CD4-positive, alpha-beta T cell (primary cell): ENCODE results near the gene TLE2. TPM values are rescaled to one million over a fixed set of nuclear protein-coding genes. Genes with fewer than 3 reads are reported as not detected.

Experiments
- ATAC-seq: fragments of 200-7000 bp; cut with Tn5 transposase; one replicate; pipeline ENCODE4 v1.10.0; 2022; ENCODE audit warnings: mild to moderate bottlenecking; ENCODE audit not compliant: poor library complexity
- CTCF ChIA-PET: fragments of 350-600 bp; sonication (Branson Sonifier 250); formaldehyde crosslinking; loops from one replicate; lab custom pipeline; 2021; ENCODE audit warnings: antibody characterized with exemption, inconsistent platforms; lab: Charles Lee
- POLR2A ChIA-PET: fragments of 350-600 bp; sonication (Branson Sonifier 250); formaldehyde crosslinking; loops from one replicate; lab custom pipeline; 2021; ENCODE audit warnings: antibody characterized with exemption, inconsistent platforms; lab: Charles Lee
- DNase-seq, 14 experiments: peaks; one replicate each; pipeline ENCODE4 v3.0.0-alpha.2; 2013 to 2020; ENCODE audit warnings: mixed read lengths in 2 of 14
- H3K27ac ChIP-seq, 2 donors: one replicate each; pipeline versions ENCODE4 v1.5.1 to v1.7.0; 2013; ENCODE audit warnings: low read length in 2 of 2, low read depth in 1 of 2, mild to moderate bottlenecking in 1 of 2
- H3K27me3 ChIP-seq, 2 experiments: 1 replicate in 1 of 2; 2 replicates in 1 of 2; pipeline versions ENCODE4 v1.6.1 to v1.7.0; 2013; ENCODE audit warnings: low read length in 2 of 2, control low read depth in 1 of 2, mild to moderate bottlenecking in 1 of 2, moderate library complexity in 1 of 2; ENCODE audit not compliant: insufficient read depth in 2 of 2, control insufficient read depth in 1 of 2
- H3K36me3 ChIP-seq: one replicate; pipeline ENCODE4 v1.6.1; 2013; ENCODE audit warnings: low read length, control low read depth; ENCODE audit not compliant: insufficient read depth
- H3K4me1 ChIP-seq: one replicate; pipeline ENCODE4 v1.6.1; 2013; ENCODE audit warnings: low read length, control low read depth; ENCODE audit not compliant: insufficient read depth
- H3K4me3 ChIP-seq: one replicate; pipeline ENCODE4 v1.5.1; 2013; ENCODE audit warnings: mild to moderate bottlenecking, low read length, moderate library complexity
- H3K9me3 ChIP-seq, 2 experiments: 1 replicate in 1 of 2; 2 replicates in 1 of 2; pipeline versions ENCODE4 v1.6.1 to v1.7.0; 2013; ENCODE audit warnings: low read length in 2 of 2, mild to moderate bottlenecking in 2 of 2, control low read depth in 1 of 2, moderate library complexity in 1 of 2; ENCODE audit not compliant: control insufficient read depth in 1 of 2, insufficient read depth in 1 of 2
- H3K27ac Mint-ChIP-seq: one replicate; pipeline ENCODE4 v1.8.0; 2020; ENCODE audit warnings: mixed read lengths
- H3K27me3 Mint-ChIP-seq: one replicate; pipeline ENCODE4 v1.8.0; 2021; ENCODE audit warnings: mixed read lengths
- H3K36me3 Mint-ChIP-seq: one replicate; pipeline ENCODE4 v1.8.0; 2021; ENCODE audit warnings: low read depth, mixed read lengths
- H3K4me1 Mint-ChIP-seq: one replicate; pipeline ENCODE4 v1.8.0; 2021; ENCODE audit warnings: low read depth, mixed read lengths
- H3K4me3 Mint-ChIP-seq: one replicate; pipeline ENCODE4 v1.8.0; 2020; ENCODE audit warnings: mild to moderate bottlenecking, mixed read lengths
- H3K9me3 Mint-ChIP-seq: one replicate; pipeline ENCODE4 v1.8.0; 2020; ENCODE audit warnings: mixed read lengths
- intact Hi-C, 2 experiments: fragments of 100-400 bp; cut with DNase I in 1 of 2; cut with micrococcal nuclease in 1 of 2; formaldehyde crosslinking; loops; one replicate each; pipeline versions ENCODE4 v1.15.1 to v1.9.0; 2023 to 2025; cut with DNase I, micrococcal nuclease
- total RNA-seq, 174 experiments: library from RNA in 2 of 174; stranded (reverse) in 2 of 174; gene quantifications; one replicate each; pipeline ENCODE4 v1.2.3 and lab custom pipeline; 2021 to 2026
- TF ChIP-seq, protein P1 (sequence below): fragments of 200-600 bp; IDR thresholded peaks from one replicate; pipeline ENCODE4 v1.8.0; 2022; ENCODE audit warnings: antibody characterized with exemption, mild to moderate bottlenecking

Gene TLE2
- total RNA-seq, 2 experiments from 2014 or later: 23.9 to 25.0 TPM

DNA sequence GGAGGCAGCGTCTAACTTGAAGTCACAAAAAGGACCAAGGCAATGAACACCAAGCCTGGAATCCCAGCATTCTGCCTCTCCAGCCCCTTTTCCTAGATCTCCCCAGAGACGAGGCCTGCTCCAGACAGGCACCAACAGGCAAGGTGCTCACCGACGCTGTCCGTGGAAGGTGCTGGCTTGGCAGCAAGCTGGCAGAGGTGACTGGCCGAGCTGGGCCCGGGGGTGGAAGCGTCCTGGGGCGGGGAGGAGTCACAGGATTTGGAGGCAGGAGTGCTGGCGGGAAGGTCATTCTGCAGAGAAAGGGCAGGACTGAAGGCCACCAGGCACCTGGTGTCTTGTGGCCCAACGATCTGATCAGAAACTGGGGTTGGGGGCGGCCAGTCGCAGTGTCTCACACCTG, 18.2 kb downstream of the TLE2 start:
- ChIA-PET CTCF (no interaction called here), POLR2A (no interaction called here)
- Histone ChIP-seq H3K4me3 (no peak overlapping the region), H3K36me3 (peaks cover 18% of the 10 kb centered on the region), H3K27ac (no peak overlapping the region), H3K27me3 (no peaks in the 10 kb centered on the region), H3K9me3 (no peaks in the 10 kb centered on the region), H3K4me1 (no peaks in the 10 kb centered on the region)
- no peak for DNase-seq
- H3K4me1 Mint-ChIP-seq: no peaks in the 10 kb centered on the region
- ATAC-seq: no peak
- no peaks in the 10 kb centered on the region for H3K27me3 Mint-ChIP-seq
- peaks cover 29% of the 10 kb centered on the region for H3K36me3 Mint-ChIP-seq
- H3K9me3 Mint-ChIP-seq: no peaks in the 10 kb centered on the region
- intact Hi-C loops: no loop called here
- H3K27ac Mint-ChIP-seq: no peak overlapping the region
- H3K4me3 Mint-ChIP-seq: no peak overlapping the region
- TF ChIP-seq, protein P1, sequence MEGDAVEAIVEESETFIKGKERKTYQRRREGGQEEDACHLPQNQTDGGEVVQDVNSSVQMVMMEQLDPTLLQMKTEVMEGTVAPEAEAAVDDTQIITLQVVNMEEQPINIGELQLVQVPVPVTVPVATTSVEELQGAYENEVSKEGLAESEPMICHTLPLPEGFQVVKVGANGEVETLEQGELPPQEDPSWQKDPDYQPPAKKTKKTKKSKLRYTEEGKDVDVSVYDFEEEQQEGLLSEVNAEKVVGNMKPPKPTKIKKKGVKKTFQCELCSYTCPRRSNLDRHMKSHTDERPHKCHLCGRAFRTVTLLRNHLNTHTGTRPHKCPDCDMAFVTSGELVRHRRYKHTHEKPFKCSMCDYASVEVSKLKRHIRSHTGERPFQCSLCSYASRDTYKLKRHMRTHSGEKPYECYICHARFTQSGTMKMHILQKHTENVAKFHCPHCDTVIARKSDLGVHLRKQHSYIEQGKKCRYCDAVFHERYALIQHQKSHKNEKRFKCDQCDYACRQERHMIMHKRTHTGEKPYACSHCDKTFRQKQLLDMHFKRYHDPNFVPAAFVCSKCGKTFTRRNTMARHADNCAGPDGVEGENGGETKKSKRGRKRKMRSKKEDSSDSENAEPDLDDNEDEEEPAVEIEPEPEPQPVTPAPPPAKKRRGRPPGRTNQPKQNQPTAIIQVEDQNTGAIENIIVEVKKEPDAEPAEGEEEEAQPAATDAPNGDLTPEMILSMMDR: no peak

DNA sequence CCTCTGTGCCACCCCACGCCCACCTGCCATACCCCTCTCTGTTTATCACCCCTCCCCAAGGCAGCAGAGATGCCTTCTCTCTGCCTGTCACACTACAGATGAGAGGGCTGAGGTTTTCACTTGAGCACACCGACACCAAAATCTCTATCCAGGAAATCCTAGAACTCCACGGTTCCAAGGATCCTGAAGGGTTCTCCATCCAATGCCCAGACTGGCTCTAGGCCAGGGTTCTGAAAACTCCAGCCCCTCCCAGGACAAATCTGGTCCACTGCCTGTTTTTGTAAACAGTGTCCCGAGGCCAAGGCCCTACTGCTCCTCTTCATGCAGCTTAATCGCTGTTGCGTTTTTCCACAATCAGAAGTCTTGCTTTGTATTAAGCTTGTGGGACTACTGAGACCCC, 20.1 kb downstream of the TLE2 start:
- H3K4me1 ChIP-seq: no peaks in the 10 kb centered on the region
- H3K4me3 ChIP-seq: no peak overlapping the region
- ATAC-seq (no peak), DNase-seq (no peak)
- peaks cover 10% of the 10 kb centered on the region for H3K36me3 ChIP-seq
- no peaks in the 10 kb centered on the region for H3K27me3 Mint-ChIP-seq
- no peak overlapping the region for H3K27ac ChIP-seq
- no peaks in the 10 kb centered on the region for H3K9me3 ChIP-seq
- H3K27ac Mint-ChIP-seq: no peak overlapping the region
- no peaks in the 10 kb centered on the region for H3K9me3 Mint-ChIP-seq
- TF ChIP-seq, protein P1: no peak
- ChIA-PET POLR2A (no interaction called here), CTCF (no interaction called here)
- H3K4me3 Mint-ChIP-seq: no peak overlapping the region
- intact Hi-C loops: no loop called here
- H3K36me3 Mint-ChIP-seq: peaks cover 36% of the 10 kb centered on the region
- H3K27me3 ChIP-seq: no peaks in the 10 kb centered on the region
- no peaks in the 10 kb centered on the region for H3K4me1 Mint-ChIP-seq

DNA sequence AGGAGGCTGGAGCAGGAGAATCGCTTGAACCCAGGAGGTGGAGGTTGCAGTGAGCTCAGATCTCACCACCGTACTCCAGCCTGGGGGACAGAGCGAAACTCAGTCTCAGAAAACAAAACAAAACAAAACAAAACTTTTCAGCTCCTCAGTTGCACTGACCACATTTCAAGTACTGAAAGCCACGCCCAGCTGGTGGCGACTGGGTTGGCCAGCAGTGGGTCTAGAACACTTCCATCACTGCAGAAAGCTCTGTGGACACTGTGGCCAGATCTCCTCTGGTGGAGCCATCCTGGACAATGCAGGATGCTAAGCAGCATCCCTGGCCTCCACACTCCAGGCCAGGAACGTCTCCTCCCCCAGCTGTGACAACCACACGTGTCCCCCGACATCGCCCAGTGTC, 21.1 kb downstream of the TLE2 start:
- TF ChIP-seq, protein P1: no peak
- no peaks in the 10 kb centered on the region for H3K27me3 ChIP-seq
- peaks cover 32% of the 10 kb centered on the region for H3K36me3 Mint-ChIP-seq
- H3K4me1 Mint-ChIP-seq: no peaks in the 10 kb centered on the region
- H3K9me3 Mint-ChIP-seq: no peaks in the 10 kb centered on the region
- intact Hi-C loops: no loop called here
- peaks cover 10% of the 10 kb centered on the region for H3K36me3 ChIP-seq
- H3K27me3 Mint-ChIP-seq: no peaks in the 10 kb centered on the region
- H3K27ac ChIP-seq: no peak overlapping the region
- no peak for ATAC-seq
- no peak overlapping the region for H3K27ac Mint-ChIP-seq
- no peaks in the 10 kb centered on the region for H3K9me3 ChIP-seq
- no peaks in the 10 kb centered on the region for H3K4me1 ChIP-seq
- DNase-seq: no peak
- no peak overlapping the region for H3K4me3 ChIP-seq
- ChIA-PET POLR2A (no interaction called here), CTCF (no interaction called here)
- H3K4me3 Mint-ChIP-seq: no peak overlapping the region
